WTC11 (cell line): ENCODE data around the gene FOXK1.

Experiments
- CREM ChIP-seq: sonication (generic); formaldehyde crosslinking; IDR thresholded peaks from 2 replicates; pipeline ENCODE4 v1.8.1; 2022; ENCODE audit warnings: mild to moderate bottlenecking, missing genetic modification reagents, moderate library complexity
- ETV6 ChIP-seq: sonication (generic); formaldehyde crosslinking; IDR thresholded peaks from 2 replicates; pipeline ENCODE4 v1.8.1; 2022; ENCODE audit warnings: mild to moderate bottlenecking, missing genetic modification reagents
- IRF2 ChIP-seq: sonication (generic); formaldehyde crosslinking; IDR thresholded peaks from 2 replicates; pipeline ENCODE4 v1.8.0; 2022; ENCODE audit warnings: low read depth, missing genetic modification reagents, borderline replicate concordance
- NR1H2 ChIP-seq: sonication (generic); formaldehyde crosslinking; IDR thresholded peaks from 2 replicates; pipeline ENCODE4 v1.9.0; 2021; ENCODE audit warnings: mild to moderate bottlenecking, moderate library complexity, missing genetic modification reagents
- NR3C1 ChIP-seq: sonication (generic); formaldehyde crosslinking; conservative IDR thresholded peaks from 2 replicates; pipeline ENCODE4 v1.8.1; 2023; ENCODE audit warnings: low read depth, mild to moderate bottlenecking, missing genetic modification reagents
- RELA ChIP-seq: sonication (generic); formaldehyde crosslinking; IDR thresholded peaks from 2 replicates; pipeline ENCODE4 v1.8.1; 2022; ENCODE audit warnings: missing genetic modification reagents, mild to moderate bottlenecking, borderline replicate concordance
- RORB ChIP-seq: fragments of 250-450 bp; sonication (Bioruptor Pico); IDR thresholded peaks from 2 replicates; pipeline ENCODE4 v1.9.0; 2021; ENCODE audit warnings: mild to moderate bottlenecking
- SP1 ChIP-seq: sonication (generic); formaldehyde crosslinking; conservative IDR thresholded peaks from 2 replicates; pipeline ENCODE4 v1.8.1; 2022; ENCODE audit warnings: missing genetic modification reagents
- ZBTB21 ChIP-seq: sonication (generic); formaldehyde crosslinking; IDR thresholded peaks from 2 replicates; pipeline ENCODE4 v1.8.1; 2023; ENCODE audit warnings: mild to moderate bottlenecking, missing genetic modification reagents, borderline replicate concordance
- ZNF317 ChIP-seq: sonication (generic); formaldehyde crosslinking; IDR thresholded peaks from 2 replicates; pipeline ENCODE4 v1.8.1; 2023; ENCODE audit warnings: low read depth, mild to moderate bottlenecking, moderate library complexity, missing genetic modification reagents, borderline replicate concordance
- TF ChIP-seq, protein P1 (sequence below): fragments of 200-600 bp; IDR thresholded peaks from 2 replicates; pipeline ENCODE4 v1.8.0; 2022; ENCODE audit warnings: antibody characterized with exemption
- TF ChIP-seq, protein P2 (sequence below): sonication (generic); formaldehyde crosslinking; IDR thresholded peaks from 2 replicates; pipeline ENCODE4 v1.8.1; 2023; ENCODE audit warnings: mild to moderate bottlenecking, missing genetic modification reagents, moderate library complexity
- TF ChIP-seq, protein P3 (sequence below): sonication (generic); formaldehyde crosslinking; IDR thresholded peaks from 2 replicates; pipeline ENCODE4 v1.8.0; 2022; ENCODE audit warnings: mild to moderate bottlenecking, missing genetic modification reagents

DNA sequence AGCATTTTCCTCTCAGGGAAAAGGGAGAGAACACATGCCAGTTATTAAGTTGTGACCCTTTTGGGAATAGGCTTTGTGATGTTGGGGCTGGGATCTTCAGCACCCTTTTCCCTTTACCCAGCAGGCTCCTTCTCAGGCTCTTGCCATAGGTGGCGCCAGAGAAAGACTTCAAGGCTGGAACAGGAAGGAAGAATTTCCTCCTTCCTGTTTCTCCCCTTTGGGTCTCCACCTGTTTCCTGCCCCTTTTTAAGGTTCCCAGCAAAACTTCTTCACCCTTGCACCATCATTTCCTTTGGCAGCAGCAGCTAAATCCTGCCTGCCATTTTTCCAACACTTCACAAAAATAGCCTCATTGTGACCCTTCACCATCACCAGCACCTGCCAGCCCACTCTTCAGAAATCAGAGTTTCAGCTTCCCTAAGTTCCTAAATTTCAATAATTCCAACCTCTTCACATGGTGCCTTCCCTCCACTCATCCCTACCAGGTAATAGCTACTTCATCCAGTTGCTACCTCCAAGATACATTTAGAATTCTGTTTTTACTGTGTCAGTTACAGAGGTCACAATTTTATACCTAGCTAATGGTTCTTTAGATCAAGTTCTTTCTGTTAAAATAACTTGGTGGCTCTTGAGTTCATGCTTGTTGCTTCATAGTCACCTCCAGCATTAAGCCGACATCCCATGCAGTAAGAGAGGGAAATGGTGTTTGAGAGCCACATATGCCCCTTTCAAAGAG lies 22.4 kb upstream of the FOXK1 start:
- TF ChIP-seq, protein P1, sequence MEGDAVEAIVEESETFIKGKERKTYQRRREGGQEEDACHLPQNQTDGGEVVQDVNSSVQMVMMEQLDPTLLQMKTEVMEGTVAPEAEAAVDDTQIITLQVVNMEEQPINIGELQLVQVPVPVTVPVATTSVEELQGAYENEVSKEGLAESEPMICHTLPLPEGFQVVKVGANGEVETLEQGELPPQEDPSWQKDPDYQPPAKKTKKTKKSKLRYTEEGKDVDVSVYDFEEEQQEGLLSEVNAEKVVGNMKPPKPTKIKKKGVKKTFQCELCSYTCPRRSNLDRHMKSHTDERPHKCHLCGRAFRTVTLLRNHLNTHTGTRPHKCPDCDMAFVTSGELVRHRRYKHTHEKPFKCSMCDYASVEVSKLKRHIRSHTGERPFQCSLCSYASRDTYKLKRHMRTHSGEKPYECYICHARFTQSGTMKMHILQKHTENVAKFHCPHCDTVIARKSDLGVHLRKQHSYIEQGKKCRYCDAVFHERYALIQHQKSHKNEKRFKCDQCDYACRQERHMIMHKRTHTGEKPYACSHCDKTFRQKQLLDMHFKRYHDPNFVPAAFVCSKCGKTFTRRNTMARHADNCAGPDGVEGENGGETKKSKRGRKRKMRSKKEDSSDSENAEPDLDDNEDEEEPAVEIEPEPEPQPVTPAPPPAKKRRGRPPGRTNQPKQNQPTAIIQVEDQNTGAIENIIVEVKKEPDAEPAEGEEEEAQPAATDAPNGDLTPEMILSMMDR, result no peak
- TF ChIP-seq NR1H2 (CRISPR knock-in tag) (no peak), ETV6 (CRISPR knock-in tag) (no peak), RORB (CRISPR knock-in tag) (no peak), CREM (CRISPR knock-in tag) (no peak), RELA (no peak), ZBTB21 (CRISPR knock-in tag) (no peak), NR3C1 (CRISPR knock-in tag) (no peak), IRF2 (CRISPR knock-in tag) (no peak), SP1 (CRISPR knock-in tag) (no peak), ZNF317 (CRISPR knock-in tag) (no peak)
- TF ChIP-seq, protein P2, sequence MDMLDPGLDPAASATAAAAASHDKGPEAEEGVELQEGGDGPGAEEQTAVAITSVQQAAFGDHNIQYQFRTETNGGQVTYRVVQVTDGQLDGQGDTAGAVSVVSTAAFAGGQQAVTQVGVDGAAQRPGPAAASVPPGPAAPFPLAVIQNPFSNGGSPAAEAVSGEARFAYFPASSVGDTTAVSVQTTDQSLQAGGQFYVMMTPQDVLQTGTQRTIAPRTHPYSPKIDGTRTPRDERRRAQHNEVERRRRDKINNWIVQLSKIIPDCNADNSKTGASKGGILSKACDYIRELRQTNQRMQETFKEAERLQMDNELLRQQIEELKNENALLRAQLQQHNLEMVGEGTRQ (CRISPR knock-in tag), result no peak
- TF ChIP-seq, protein P3, sequence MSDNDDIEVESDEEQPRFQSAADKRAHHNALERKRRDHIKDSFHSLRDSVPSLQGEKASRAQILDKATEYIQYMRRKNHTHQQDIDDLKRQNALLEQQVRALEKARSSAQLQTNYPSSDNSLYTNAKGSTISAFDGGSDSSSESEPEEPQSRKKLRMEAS (CRISPR knock-in tag), result no peak
